Middle frontal gyrus (tissue), 1 donor: Measurements from ENCODE around the gene PRF1.
"Not testable (repeated sequence)": the region's sequence is repeated elsewhere in the genome, so short reads cannot be mapped to it uniquely, and the experiment has no call there.

Experiments used
- DNase-seq: peaks from one replicate; pipeline ENCODE4 v3.0.0-alpha.2; 2015; ENCODE audit warnings: low spot score; ENCODE audit errors: extremely low spot score

The PRF1 gene

GRCh38 chr10:70594161-70594560 is 8.4 kb downstream of the PRF1 start:
- DNase-seq = no peak

- no peak for DNase-seq
These were observed 9.0 kb downstream of the PRF1 start for GRCh38 chr10:70593513-70593890.

GRCh38 chr10:70592746-70593512 is 9.6 kb downstream of the PRF1 start:
- no peak for DNase-seq

DNA sequence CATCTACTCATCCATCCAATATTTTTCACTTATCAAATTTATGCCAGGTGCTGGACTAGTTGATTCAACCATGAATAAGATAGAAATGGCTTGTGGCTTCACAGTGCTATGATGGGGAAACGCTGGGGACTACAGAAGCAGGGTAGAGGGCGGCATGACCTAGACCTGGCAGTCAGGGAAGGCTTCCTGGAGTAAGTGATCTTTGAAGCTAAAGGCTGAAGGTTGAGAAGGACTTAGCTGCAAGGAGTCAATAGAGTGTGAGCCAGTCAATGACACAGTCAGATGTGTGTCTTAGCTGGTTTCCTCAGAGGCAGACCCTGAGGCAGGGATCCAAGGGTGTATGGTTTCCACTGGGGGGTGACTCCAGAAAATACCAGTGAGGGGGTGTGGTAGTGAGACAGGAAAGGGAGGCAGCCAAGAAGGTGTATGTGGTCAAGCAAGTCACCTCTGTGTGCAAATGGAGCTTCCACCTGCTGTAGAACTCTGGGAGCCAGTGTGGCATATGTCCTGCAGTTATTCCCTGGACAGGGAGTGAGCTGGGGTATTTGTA is 10.3 kb downstream of the PRF1 start:
- DNase-seq = no peak

DNA sequence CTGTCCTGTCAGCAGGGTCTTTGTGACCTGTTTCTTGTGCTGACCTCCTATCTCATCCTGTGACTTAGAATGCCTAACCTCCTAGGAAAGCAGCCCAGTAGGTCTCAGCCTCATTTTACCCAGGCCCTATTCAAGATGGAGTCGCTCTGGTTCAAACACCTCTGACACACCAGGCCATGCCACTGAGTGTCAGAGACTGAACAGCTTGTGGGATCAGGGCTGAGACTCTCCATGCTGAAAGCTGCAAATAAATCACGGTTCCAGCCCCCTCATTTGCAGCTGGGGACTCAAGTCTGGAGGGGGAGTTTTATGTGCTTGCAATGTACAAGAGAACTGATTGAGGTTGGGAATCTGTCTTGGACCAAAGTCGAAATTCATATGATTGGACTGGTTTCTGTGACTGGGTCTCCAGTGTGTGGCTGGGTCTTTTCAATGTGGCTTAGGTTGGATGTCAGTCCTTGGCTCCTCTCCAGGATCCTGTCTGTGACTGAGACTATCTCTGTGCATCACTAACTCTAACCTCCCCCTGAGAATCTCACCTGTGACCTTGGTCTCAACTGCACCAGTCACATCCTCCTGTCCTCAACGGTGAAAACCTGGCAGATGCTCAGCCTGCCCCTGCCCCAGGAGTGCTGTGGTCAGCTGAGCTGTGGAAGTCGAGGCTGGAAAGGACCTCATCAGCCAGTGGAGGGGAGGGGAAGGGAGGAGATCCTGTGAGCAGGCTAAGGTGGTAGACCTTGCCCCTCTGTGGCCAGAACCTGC is 11.7 kb downstream of the PRF1 start:
- no peak for DNase-seq

GRCh38 chr10:70589762-70590654 is 12.5 kb downstream of the PRF1 start:
- DNase-seq = no peak

- DNase-seq = no peak
These were observed 13.5 kb downstream of the PRF1 start for GRCh38 chr10:70588859-70589570.

DNA sequence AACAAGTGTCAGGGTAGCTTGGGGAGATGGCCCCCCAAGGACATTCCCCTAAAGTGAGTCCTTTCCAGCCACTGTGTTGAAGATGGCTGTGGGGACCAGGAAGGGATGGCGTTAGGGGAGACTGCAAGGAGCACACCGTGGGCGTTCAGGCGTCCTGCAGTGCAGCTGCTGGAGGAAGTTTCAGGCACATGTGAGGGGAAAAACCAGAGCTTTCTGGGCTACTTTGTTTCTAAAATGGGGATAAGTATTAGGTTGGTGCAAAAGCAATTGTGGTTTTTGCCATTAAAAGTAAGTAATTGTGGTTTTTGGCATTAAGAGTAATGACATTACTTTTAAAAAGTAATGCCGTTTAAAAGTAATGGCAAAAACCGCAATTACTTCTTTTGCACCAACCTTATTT is 14.3 kb downstream of the PRF1 start:
- DNase-seq = no peak

DNA sequence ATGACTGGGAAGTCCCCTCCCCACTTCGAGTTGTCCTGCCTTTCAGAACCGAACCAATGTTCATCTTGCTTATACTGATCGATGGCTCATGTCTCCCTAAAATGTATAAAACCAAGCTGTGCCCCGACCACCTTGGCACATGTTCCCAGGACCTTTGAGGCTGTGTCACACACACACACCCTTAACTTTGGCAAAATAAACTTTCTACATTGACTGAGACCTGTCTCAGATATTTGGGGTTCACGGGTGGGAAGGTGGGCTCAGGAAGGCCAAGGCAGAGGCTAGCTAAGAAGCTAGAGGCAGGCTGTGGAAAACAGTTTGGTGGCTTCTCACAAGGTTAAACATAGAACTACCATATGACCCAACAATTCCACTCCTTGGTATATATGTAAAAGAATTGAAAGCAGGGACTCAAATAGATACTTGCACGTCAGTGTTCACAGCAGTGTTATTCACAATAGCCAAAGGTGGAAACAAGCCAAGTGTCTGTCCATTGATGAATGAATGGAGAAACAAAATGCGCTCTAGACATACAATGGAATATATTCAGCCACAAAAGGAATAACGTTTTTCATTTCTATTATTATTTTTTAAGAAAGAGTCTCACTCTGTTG is 15.4 kb downstream of the PRF1 start:
- DNase-seq = peak; percentile 52

GRCh38 chr10:70586348-70586930 is 16.1 kb downstream of the PRF1 start:
- DNase-seq = no peak

DNA sequence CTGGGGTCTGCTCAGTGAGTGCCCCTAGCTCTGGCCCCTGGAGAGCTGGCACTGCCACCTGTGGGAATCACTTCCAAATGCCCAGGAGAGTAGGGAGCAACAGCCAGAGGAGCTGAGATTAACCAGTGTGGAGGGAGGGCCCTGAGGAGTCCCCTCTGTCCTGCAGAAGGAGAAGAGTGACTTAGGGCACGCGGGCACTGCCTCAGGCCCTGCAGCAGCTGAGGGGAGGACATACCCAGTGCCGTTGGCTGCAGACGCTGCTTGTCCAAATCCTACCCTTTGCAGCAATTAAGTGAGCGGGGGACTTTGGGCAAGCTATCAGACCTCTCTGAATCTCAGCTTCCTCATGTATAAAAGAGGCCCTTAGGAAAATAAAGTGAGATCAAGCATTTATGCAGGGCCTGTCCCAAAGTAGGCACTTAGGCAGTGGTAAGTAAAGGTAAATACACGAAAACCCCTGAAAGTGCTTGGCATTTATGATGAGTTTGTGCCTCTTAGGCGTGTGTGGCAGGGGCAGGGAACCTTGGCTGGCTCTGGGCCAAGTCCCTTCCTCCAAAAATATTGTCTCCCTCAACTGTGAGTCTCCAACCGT is 16.9 kb downstream of the PRF1 start:
- DNase-seq = no peak

GRCh38 chr10:70584909-70585544 is 17.5 kb downstream of the PRF1 start:
- no peak for DNase-seq

- DNase-seq = no peak
These were observed 18.2 kb downstream of the PRF1 start for GRCh38 chr10:70584366-70584765.

DNA sequence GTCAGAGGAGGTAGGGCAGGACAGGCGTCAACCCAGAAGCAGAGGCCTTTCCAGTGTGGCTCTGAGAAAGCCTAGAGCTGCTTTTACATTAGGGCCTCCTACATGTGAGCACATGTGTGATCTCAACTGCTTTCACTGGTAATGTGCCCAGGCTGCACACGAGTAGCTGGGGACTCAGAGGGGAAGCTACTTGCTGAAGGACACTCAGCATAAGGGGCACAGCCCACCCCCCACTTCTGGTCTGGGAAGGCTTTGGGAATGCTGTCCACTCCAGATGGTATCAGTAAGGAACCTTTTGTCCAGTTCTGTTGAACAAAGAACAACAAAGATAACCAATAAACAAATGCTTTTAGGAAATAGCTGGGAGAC is 18.9 kb downstream of the PRF1 start:
- DNase-seq = no peak

- no peak for DNase-seq
These were observed 19.5 kb downstream of the PRF1 start for GRCh38 chr10:70582793-70583668.

DNA sequence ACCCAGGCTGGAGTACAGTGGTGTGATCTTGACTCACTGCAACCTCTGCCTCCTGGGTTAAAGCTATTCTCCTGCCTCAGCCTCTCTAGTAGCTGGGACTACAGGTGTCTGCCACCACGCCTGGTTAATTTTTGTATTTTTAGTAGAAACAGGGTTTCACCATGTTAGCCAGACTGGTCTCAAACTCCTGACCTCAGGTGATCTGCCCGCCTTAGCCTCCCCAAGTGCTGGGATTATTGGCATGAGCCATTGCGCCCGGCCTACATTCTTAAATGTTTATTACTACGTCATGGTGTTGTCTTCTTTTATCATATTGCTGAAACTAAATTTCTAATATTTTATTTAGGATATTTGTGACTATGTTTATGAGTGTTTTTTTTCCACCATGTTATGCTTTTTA is 21.4 kb downstream of the PRF1 start:
- DNase-seq = not testable (repeated sequence)

DNA sequence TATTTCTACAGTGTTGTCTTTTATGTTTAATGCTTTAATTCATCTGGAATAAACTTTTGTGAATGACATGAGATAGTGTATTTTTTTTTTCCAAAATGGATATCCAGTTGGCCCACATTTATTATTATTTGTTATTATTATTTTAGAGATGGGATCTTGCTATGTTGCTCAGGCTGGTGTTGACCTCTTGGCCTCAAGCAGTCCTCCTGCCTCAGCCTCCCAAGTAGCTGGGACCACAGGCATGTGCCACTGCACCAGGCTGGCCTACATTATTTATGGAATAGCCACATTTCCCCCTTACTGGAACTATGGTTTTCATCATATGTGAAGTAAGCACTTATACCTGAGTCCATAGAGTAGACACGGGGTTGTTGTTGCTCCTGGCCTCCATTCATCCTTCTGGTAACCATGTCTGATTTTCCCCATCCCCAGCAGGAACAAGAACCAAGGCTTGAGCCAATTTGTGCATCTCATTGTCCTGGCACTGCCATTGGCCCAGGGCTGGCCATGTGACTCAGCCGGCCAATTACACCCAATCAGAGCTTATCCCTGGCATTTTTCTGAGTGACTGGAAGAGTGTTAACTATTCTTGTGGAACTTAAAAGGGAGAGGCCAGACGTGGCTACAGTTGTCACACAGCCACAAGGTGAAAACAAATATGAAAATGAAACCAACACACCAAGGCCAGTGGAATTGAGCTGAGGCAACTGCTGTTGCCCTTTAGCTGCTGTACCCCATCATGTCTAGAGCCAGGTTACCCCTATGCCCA is 23.1 kb downstream of the PRF1 start:
- no peak for DNase-seq
